ENCODE measurements around the gene MARK2.

The MARK2 gene

GRCh38 chr11:63884196-63884932 lies 45.5 kb downstream of the MARK2 start:
- no peak for DNase-seq

DNA sequence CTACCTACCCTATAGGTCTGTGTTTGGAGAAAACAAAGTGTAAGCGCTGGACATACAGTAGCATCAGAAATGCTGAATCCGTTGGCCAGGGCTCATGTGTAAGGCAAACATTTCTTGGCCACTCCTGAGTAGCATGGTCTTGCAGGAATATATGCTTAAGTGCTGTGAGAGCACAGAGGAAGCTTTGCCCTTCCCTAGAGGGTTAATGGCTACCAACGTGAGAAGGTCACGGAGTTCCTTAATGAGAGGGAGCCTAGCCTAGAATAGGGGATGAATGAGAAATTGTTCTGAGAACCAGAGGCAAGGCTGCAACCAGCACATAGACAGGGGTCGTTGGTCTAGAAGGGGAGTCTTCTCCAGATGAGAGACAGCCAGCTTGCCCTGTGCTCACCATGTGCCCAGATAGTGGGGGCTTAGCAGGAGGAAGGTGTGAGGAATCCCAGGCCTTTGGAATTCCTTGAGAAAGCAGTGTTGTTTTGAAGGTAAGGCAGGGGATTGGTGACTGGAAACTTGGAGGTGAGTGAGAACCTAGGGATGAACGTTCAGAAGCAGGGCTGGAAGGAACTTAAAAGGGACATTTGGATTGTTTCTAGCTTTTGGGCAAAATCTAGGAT lies 48.6 kb downstream of the MARK2 start:
- DNase-seq = no peak

GRCh38 chr11:63888170-63889086 lies 49.5 kb downstream of the MARK2 start:
- peak; percentile 58 for DNase-seq

DNA sequence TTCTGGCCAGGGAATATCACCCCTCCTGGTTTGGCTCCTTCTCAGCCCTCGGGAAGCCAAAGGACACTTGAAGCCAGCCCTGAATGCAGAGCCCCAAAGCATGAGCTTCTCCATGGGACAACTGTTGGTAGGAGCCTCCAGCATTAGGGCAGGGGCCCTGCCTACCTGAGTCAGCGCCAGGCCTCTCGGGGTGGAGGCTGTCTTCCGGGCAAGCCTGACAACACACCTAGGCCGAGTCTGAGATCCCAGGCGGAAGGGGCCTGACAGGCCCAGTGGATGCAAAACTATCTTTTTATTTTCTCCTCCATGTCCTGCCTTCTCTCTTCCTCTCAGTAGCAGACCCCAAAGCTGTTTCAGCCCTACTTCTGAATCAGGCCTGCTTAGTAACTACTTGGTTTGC lies 50.4 kb downstream of the MARK2 start:
- DNase-seq = no peak

GRCh38 chr11:63890368-63890767 lies 51.5 kb downstream of the MARK2 start:
- DNase-seq = no peak

GRCh38 chr11:63892228-63892627 lies 53.3 kb downstream of the MARK2 start:
- DNase-seq = no peak

GRCh38 chr11:63893355-63893754 lies 54.4 kb downstream of the MARK2 start:
- DNase-seq = no peak

- no peak for DNase-seq
Observed at GRCh38 chr11:63896071-63896470, 57.2 kb downstream of the MARK2 start.

- DNase-seq = no peak
Observed at GRCh38 chr11:63897459-63898146, 58.7 kb downstream of the MARK2 start.

- DNase-seq = no peak
Observed at GRCh38 chr11:63901660-63902059, 62.8 kb downstream of the MARK2 start.

DNA sequence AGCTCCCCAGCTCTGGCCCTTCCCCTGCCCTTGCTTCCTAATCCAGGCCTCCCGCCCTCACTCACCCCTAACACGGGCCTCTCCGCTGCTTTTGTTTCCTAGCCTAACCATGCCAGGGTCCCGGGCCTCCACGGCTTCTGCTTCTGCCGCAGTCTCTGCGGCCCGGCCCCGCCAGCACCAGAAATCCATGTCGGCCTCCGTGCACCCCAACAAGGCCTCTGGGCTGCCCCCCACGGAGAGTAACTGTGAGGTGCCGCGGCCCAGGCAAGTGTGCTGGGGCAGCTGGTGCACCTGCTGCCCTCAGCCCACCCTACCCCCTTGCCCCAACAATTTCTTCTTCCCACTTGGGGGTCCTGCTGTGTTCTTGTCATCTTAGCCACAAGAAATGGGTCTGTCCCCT lies 65.0 kb downstream of the MARK2 start:
- no peak for DNase-seq

GRCh38 chr11:63904743-63905142 lies 65.8 kb downstream of the MARK2 start:
- DNase-seq = no peak

GRCh38 chr11:63905179-63905578 lies 66.3 kb downstream of the MARK2 start:
- DNase-seq = no peak

DNA sequence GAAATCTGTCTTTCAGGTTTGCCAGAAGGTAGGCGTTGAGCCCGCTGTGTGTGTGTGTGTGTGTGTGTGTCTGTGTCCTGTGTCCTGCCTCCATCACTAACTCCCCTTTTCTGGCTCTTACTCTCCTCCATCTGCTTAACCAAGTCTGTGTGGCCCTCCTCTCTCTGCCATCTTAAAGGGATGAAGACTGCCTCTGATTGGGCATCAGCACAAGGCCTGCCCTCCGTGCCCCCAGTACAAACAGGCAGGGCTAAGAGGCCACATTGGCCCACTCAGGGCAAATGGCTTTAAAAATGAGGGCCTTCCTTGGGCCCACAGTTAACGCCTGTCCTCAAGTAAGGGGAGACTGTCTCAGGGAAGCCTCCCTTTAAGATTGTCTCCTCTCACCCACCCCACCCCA lies 67.2 kb downstream of the MARK2 start:
- DNase-seq = no peak

GRCh38 chr11:63906585-63906984 lies 67.7 kb downstream of the MARK2 start:
- no peak for DNase-seq

DNA sequence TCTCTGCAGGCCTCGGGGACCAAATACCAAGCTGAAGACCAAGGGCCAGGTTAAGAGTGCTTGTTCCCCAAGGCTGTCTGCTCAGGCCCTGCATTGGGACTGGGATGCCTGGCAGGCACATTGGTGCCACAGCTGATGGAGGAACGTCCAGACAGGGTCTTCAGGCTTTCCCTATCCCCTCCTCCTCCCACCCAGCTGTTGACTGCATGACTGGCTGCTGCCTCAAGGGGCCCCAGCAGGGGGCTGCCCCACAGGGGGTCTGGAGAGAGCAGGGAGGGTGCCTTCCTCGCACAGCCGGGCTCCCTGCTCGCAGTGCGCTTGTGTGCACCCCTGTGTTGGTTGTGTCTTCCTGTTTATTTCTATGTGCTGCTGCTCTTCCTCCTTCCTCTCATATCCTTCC lies 68.2 kb downstream of the MARK2 start:
- no peak for DNase-seq

- DNase-seq = no peak
Observed at GRCh38 chr11:63907808-63908530, 69.1 kb downstream of the MARK2 start.

GRCh38 chr11:63908631-63909401 lies 69.9 kb downstream of the MARK2 start:
- DNase-seq = no peak

- DNase-seq = no peak
Observed at GRCh38 chr11:63909591-63910506, 70.9 kb downstream of the MARK2 start.

- DNase-seq = no peak
Observed at GRCh38 chr11:63910675-63911074, 71.8 kb downstream of the MARK2 start.
